Coronary artery (tissue), 2 donors: Measurements from ENCODE around the gene PPP6R1.
A peak's percentile ranks its signal among the peaks of the same experiment; 100 is the strongest.

Source experiments
- DNase-seq: peaks from one replicate; pipeline ENCODE4 v3.0.0-alpha.2; 2017; ENCODE audit warnings: low spot score
- H3K27ac ChIP-seq, 2 donors: fragments of 200-600 bp; sonication (generic); one replicate each; pipeline ENCODE4 v1.5.1; 2016 to 2019
- H3K4me3 ChIP-seq: fragments of 200-600 bp; sonication (generic); 2 replicates; pipeline ENCODE4 v1.5.1; 2016; ENCODE audit warnings: mild to moderate bottlenecking, moderate library complexity
- CTCF ChIP-seq: fragments of 200-600 bp; sonication (generic); IDR thresholded peaks from one replicate; pipeline ENCODE4 v1.5.1; 2019; ENCODE audit warnings: antibody characterized with exemption

PPP6R1 gene

GRCh38 chr19:55279770-55280643, 21.2 kb upstream of the PPP6R1 start, which contains the start of gene HSPBP1:
TSS of gene HSPBP1 (minus strand) at chr19:55280110. CDS start at chr19:55279608, 502 bp downstream.
- TF ChIP-seq CTCF, result no peak
- peak within 1 kb of the TSS; percentile 58 to 83 for H3K27ac ChIP-seq
- H3K4me3 ChIP-seq, result peak within 1 kb of the TSS; percentile 94
- DNase-seq, result peak; percentile 95

GRCh38 chr19:55279340-55279739, 20.5 kb upstream of the PPP6R1 start:
- no peak for TF ChIP-seq CTCF
- Histone ChIP-seq H3K4me3 (peak overlapping the region; percentile 94), H3K27ac (peak overlapping the region; percentile 58 to 83)
- no peak for DNase-seq

DNA sequence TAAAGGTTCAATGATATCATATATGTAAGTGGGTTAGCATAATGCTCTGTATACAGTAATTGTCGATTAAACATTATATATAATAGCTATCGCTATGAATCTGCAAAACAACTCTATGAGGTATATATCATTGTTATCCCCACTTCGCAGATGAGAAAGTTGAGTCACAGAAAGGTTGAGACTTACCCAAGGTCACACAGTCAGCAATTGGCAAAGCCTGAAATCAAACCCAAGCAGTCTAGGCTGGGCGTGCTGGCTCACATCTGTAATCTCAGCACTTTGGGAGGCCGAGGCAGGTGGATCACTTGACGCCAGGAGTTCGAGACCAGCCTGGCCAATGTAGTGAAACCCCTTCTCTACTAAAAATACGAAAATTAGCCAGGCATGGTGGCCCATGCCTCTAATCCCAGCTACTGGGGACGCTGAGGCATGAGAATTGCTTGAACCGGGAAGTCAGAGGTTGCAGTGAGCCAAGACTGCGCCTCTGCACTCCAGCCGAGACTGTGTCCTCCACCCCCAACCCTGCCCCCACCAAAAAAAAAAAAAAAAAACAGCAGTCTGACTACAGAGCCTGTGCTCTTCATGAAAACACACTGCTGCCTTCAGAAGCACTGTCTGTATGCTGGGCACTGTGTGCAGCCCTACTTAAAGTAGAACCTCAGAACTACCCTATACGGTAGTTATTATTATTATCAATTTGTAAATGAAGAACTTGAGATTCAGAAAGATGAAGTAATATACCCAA, 19.7 kb upstream of the PPP6R1 start:
- TF ChIP-seq CTCF, result no peak
- no peak for DNase-seq
- no peak overlapping the region for H3K4me3 ChIP-seq
- no peak overlapping the region for H3K27ac ChIP-seq

DNA sequence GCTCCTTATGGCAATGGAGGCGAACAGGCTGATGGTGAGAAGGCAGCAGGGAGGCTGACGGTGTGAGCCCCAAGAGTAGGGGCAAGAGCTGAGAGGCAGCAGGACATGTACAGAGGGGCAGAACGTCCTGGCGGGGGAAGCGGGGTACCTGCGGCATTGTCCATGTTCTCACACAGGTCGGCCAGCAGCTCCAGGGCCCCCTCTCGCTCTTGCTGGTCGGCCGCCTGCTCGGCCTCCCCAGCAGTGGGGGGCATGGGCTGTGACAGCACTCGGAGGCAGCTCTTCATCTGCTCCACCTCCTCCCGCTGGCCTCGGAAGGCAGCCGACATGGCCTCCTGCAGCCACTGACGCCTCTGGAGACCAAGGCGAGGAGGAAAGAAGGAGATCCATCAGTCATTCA, 18.7 kb upstream of the PPP6R1 start:
- DNase-seq, result no peak
- Histone ChIP-seq H3K4me3 (no peak overlapping the region), H3K27ac (no peak overlapping the region)
- no peak for TF ChIP-seq CTCF

GRCh38 chr19:55276720-55277430, 18.1 kb upstream of the PPP6R1 start:
- no peak for DNase-seq
- no peak for TF ChIP-seq CTCF
- no peak overlapping the region for H3K4me3 ChIP-seq
- H3K27ac ChIP-seq, result no peak overlapping the region

DNA sequence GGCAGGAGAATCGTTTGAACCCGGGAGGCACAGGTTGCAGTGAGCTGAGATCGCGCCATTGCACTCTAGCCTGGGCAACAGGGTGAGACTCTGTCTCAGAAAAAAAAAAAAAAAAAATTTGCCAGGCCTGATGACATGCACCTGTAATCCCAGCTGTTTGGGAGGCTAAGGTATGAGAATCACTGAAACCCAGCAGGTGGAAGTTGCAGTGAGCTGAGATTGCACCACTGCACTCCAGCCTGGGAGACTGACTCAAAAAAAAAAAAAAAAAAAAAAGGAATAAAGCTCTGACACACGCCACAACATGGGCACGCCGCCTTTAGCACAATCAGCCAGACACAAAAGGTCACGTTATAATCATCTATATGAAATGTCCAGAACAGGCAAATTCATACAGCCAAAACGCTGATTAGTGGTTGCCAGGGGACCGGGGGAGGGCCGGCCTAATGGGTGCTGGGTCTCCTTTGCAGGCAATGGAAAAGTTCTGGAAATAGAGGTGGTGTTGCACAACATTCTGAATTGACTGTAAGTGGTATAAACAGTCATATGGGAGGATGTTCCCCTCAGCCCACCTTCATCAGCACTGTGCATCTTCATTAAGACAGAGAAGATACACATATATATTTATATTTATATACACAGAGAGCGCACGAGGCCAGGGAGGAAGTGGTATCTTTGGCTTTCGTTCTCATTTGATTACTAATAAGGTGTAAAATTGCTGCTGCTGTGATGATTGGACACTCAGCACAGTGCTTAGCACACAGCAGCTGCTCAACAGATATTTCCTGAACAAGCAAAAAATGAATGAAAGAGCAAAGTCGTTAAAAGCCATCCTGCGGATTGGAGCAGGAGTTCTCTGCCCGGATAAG, 17.3 kb upstream of the PPP6R1 start:
- no peak overlapping the region for H3K27ac ChIP-seq
- H3K4me3 ChIP-seq, result no peak overlapping the region
- no peak for DNase-seq
- no peak for TF ChIP-seq CTCF
